Kidney glomerular epithelial cell (primary cell): Measurements from ENCODE around the gene AVPR2.

ENCODE experiments used
- DNase-seq: peaks from one replicate; lab custom pipeline; 2025; lab: John Stamatoyannopoulos, UW

The AVPR2 gene

DNA sequence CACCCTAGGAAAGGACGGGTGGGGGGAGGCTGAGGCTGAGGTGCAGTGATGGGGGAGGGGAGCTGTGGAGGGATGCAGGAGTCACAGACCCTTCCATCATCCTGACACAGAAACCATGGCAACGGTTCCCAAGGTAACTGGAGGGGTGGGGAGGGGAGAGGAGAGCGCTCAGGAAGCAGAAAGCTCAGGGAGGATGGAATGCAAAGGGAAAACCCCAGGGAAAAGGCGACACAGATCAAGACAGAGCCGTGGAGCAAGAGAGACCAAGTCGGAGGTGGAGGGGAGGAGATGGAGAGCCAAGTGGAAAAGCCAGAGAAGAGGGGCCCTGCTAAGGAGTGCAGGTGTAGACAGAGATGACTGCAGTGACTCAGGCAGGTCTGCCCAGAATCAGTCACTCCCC, 33.0 kb upstream of the AVPR2 start:
- DNase-seq = no peak

DNA sequence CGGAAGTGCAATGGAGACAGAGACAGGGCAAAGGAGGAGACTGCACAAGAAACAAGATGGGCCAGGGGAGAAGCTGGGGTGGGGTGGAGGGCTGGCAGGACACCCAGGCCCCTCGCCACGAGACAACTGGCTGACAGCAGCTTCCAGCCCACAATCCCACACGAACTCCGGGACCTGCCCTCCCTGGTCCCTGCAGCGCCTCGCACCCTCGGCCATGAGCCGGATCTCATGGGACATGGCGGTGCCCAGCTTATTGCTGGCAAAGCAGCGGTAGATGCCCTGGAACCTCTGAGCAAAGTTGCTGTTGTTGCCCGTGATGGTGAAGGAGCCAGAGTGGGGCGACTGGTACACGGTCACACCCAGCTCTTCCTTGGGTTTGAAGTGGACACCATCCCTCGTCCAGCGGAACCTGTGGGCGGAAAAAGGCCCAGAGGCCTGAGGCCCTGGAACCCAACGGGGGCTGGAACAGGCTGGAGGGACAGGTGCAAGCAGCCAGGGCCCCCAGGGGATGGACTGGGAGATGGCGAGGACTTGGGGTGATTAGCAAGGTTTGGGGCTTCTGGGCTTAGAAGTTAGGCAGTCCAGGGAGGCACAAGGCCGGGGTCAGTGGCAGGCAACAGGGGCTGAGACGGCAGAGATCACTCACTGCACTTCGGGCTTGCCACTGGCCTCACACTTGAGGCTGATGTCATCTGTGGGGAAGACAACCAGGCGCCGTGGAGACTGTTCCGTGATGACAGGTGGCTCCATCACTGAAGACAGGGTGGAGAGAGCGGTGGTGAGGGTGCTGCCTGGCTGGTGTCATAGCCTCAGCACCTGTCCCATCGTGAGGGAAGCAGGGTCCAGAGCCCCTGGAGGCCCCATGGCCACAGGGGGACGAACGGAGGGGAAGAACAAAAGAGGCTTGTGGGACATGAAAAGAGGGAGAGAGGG, 32.3 kb upstream of the AVPR2 start:
- no peak for DNase-seq

DNA sequence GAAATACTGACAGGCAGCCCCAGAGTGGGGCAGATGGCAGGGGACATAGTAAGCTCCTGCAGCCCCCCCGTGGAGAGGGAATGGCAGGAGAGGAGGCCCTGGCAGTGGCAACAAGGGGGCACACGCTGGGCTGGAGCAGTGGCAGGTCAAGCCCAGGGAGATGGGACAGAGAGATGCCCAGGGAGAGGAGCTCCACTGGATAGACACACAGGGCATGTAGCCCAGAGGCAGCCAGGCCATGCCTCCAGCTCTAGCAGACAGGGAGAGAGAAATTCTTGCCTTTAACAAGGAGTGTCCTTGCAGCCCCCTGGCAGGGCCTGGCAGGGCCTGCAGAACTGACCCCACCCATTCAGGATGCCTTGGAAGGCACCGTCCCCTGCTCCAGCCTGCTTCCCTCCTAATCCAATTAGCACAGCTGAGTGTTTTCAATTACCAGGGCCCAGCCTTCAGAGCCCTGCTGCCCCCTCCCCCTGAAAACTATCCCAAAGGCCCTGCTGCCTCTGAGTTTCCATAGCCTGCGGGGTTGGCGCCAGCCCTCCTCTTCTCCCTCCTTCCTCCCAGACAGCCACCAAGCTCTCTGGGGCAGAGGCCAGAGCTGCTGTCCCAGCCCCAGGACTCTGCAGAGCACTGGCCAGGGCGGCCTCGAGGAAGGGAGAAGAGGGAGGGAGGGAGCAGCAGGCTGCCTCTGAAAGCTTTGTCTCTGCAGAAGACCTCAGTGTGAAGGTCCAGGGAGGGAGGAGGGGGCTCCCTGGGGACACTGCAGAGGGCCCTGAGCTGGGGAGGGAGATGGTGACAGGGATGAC, 31.0 kb upstream of the AVPR2 start:
- no peak for DNase-seq

GRCh38 chrX:153874085-153874365, 30.4 kb upstream of the AVPR2 start:
- no peak for DNase-seq

GRCh38 chrX:153874366-153875125, 29.9 kb upstream of the AVPR2 start:
- DNase-seq = peak; percentile 5

- no peak for DNase-seq
Observed at GRCh38 chrX:153875391-153876111, 28.9 kb upstream of the AVPR2 start.

- DNase-seq = no peak
Observed at GRCh38 chrX:153876112-153876491, 28.4 kb upstream of the AVPR2 start.

DNA sequence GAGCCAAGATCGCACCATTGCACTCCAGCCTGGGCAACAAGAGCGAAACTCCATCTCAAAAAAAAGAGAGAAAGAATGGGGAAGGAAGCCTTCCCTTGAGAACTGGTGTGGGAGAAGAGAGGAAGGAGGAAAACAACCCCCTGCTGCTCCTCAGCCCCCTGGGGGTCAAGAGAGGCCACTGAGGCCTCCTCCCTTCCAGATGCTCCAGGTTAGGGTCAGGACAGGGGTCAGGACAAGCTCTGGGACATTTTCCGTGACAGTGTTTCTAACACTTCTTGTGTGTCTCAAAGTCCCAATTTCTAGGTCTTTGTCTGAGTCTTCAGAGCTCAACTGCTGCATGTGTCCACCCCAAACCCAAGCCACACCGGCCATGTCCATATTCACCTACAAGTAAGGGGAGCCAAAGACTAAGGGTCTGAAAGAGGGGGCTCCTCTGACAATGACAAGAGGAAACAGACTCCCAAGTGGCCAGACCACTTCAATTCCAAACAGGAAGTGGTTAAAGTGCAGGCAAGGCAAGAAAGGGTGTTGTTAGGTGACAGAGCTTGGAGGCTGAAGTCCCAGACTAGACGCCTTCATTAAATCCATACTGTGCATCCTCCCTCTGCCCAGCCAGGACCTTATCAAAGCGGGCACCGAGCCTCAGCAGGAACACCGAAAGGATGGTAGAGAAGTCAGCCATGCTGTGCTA, 26.8 kb upstream of the AVPR2 start:
- no peak for DNase-seq

- DNase-seq = no peak
Observed at GRCh38 chrX:153878345-153878744, 26.1 kb upstream of the AVPR2 start.

DNA sequence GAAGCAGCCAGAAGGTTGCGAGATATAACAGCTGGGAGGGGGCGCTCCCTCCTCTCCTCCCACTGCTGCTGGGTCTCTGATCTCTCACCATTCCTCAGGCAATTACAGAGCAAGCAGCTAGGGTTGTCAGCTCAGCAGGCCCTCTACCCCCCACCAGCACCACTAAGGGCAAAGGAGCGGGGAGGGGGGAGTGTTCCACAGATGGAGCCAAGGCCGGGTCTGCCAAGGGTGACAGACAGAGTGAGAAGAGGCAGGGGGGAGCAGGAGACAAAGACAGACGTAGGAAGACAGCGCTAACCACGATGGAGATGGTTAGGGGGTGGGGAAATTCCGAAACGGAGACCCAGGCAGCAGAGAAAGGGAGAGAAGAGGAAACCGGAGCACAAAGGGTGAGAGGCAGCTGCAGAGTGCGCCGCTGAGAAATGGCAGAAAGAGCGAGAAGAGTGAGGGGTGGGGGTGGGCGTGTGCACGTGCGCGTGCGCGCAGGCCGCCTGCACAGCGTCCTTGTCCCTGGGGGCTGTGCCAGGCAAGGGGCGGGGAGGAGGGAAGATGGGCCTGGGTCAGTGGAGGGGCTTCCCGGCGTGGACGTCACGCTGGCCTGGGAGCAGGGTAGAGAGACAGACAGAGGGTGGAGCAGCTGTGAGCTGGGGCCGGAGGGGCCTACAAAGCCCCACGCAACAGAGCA, 25.4 kb upstream of the AVPR2 start:
- no peak for DNase-seq

- no peak for DNase-seq
Observed at GRCh38 chrX:153879741-153880439, 24.6 kb upstream of the AVPR2 start.

DNA sequence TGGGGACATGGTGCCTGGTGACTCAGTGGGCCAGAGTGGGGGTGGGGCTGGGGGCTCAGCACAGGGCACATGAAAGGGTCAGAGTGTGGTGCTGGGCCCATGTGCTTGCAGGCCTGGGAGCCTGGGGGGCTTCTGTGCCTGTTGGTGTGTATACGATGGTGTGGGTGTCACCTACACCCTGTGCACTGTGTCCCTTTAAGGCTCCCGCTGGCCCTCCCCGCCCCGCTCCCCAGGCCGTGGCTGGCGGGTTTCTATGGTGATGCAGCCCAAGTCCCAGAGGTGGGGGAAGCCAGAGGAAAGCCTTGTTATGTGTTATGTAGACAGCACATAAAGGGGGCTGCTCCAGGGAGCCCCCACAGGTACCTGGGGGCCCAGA, 24.0 kb upstream of the AVPR2 start:
- DNase-seq = no peak

- DNase-seq = no peak
Observed at GRCh38 chrX:153881281-153881680, 23.2 kb upstream of the AVPR2 start.

GRCh38 chrX:153882086-153882498, 22.4 kb upstream of the AVPR2 start:
- no peak for DNase-seq

DNA sequence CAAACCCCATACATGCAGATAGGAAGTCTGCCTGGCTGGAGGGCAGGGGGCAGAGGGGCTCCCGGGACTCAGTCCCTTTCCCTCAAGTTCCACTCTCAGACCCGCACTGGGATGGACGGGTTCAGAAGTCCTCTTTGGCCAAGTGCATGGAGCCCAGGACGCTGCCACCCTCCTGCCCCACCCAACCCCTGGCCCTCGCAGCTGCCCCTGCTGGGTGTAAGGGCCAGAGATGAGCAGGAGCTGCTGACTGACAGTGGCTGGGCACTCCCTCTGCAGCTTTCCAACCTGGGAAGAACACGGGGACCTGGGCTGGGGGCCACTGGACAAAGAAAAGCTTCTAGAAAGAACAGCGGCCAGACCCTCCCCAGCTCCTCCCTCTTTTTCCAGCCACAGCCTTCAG, 21.9 kb upstream of the AVPR2 start:
- no peak for DNase-seq

GRCh38 chrX:153883163-153883843, 21.2 kb upstream of the AVPR2 start:
- no peak for DNase-seq

DNA sequence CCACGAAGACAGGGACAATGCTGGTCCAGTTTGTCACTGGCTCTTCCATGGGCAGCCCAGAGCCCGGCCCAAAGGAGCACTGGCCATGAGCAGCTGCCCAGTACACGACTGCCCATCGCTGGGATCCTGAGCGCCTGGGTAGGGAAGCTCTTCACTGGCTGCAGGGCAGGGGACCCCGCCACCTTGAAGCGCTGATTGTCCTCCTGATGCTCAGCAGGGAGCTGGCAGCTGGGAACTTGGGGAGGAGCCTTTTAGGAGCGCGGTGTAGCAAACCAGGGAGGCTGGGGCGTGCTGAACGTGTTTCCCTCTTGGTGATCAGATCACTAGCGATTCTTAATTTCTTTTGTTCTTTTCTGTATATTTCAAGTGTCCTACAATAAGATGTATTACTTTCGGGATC, 20.3 kb upstream of the AVPR2 start:
- DNase-seq = no peak

GRCh38 chrX:153884590-153884989, 19.9 kb upstream of the AVPR2 start:
- no peak for DNase-seq

DNA sequence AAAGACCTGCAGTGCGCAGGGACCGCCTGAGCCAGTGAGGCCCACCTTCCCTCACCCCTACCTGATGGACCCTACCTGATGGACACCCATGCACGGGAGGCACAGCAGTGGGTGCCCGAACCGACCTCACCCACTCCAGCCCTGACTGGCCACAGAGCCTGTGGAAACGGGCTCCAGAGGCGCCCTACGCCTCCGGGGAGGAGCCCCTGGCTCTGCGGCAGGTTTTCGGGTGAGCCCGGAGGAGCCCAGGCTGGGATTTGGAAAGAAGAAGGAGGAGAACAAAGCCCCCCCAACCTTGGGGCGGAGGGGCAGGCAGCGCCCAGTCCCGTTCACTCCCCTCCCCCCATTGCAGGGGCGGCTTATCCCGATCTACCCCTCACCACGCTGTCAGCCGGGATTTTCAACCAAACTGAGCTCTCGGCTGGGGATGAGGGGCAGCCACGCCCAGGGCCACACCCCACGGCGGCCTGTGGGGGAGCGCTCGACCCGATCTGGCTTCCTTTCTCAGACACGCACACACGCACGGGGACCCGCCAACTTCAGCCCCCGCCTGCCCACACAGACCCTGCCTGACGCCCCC, 19.2 kb upstream of the AVPR2 start:
- DNase-seq = no peak
